ENCODE data around the gene PWWP2A. TPM values are rescaled to one million over a fixed set of nuclear protein-coding genes. Genes with fewer than 3 reads are reported as not detected.
"Not testable (repeated sequence)": the region's sequence is repeated elsewhere in the genome, so short reads cannot be mapped to it uniquely, and the experiment has no call there.

The PWWP2A gene
- total RNA-seq, 2 donors from 2014 or later, result 9.9 to 12.4 TPM

DNA sequence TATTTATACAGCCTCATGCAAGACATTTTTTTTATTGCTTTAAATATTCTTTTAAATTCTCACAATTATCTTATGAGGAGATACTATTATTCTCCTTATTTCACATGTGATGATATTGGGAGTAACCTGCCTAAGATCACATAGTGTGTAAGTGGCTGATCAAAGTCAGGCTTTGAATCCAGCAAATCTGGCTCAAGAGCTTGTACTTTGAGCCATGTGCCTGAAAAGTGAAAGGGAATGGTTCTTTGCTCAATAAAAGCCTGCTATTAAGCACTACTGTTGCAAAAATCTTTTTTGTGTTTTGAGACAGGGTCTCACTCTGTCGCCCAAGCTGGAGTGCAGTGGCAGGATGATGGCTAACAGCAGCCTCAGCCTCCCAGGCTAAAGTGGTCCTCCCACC lies 35.1 kb downstream of the PWWP2A start:
- ATAC-seq, result no peak
- intact Hi-C loops (cut with DNase I), result no loop called here
- DNase-seq, result no peak

- intact Hi-C loops (cut with DNase I), result no loop called here
- ATAC-seq, result peak in 1 of 2 donors; percentile 20
These were observed 35.7 kb downstream of the PWWP2A start for GRCh38 chr5:160083501-160083900.

DNA sequence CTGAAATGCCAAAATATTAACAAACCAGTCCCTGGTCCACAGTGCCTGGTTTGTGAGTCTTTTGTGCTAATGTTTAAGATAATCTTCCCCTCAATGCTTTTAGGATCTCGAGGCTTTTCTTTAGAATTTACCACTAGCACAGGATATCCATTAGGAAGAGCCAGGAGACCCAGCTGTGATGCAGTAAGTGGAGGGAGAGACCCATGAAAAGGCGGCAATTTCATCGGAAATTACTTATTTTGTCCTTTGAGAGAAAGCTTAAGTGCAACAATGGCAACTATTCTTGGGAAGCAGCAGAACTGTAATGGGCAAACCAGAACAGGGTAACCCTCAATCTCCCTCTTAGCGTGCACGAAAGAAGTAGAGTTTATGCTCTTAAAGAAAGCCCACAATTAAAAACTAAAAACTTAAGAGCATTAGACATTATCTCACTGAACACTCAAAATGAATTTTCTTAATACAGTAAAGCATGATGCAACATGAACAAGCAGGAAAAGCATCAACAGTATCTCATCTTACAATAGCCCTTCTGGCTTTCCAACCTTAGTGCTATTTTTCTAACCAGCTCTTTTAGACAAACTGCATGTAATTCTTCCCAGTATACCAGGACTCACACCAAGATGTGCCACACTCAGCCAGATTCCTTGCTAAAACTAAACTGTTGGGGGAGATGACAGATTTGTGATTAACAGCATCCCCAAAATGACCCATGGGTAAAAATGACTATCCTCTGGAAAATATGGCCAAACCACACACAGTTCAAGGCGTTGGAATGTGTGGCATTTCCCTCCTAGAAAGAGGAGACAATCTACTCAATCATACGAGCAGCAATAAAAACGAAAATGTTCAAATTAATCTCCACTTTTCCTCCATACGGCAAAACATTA lies 36.4 kb downstream of the PWWP2A start:
- no peak for DNase-seq
- ATAC-seq, result peak in 1 of 2 donors; percentile 59
- intact Hi-C loops (cut with DNase I), result no loop called here

More at GRCh38 chr5:160083501-160083900, 35.7 kb downstream of the PWWP2A start:
- DNase-seq, result no peak

GRCh38 chr5:160081495-160081894 lies 37.8 kb downstream of the PWWP2A start:
- intact Hi-C loops (cut with DNase I), result no loop called here
- ATAC-seq, result no peak
- DNase-seq, result no peak

DNA sequence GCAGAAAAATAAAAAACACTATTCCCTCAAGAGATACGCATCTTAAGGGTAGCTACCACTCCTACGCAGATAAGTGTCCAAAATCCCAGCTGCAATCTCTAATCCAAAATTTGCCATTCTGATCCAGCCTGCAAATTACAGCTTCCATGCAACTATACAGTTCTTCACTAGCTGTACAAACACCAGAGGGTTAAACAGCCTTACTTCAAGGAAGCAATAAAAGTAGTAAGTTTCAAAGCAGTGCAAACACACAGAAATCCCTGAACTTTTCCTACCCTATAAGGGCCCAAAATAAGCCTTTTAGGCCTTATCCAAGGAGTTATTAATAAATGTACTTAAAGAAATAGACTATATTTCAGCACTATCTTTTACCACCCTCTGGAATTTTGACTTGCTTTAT lies 39.5 kb downstream of the PWWP2A start:
- ATAC-seq, result no peak
- intact Hi-C loops (cut with DNase I), result no loop called here

GRCh38 chr5:160076997-160077396 lies 42.3 kb downstream of the PWWP2A start:
- DNase-seq, result no peak
- intact Hi-C loops (cut with DNase I), result no loop called here
- ATAC-seq, result no peak

More for the DNA sequence above, 39.5 kb downstream of the PWWP2A start:
- no peak for DNase-seq

- intact Hi-C loops (cut with DNase I), result no loop called here
- no peak for DNase-seq
- no peak for ATAC-seq
These were observed 44.2 kb downstream of the PWWP2A start for GRCh38 chr5:160075073-160075472.

DNA sequence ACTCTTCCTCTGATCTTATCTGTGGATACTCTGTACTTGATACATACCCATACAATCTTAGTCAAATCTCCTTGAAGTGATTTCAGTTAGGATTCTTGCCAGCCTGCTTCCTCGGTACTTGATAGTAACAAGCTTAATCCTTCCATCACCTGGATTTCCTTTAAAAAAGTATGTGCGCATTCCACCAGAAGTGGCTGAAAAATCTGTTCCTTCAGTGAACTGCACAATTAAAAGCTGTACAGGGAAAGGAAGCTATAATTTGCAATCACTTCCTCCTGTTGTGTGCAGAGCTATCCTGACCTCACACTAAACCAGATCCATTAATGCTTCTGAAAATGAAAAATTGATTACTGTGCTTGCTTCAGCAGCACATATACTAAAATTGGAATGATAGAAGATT lies 47.3 kb downstream of the PWWP2A start:
- intact Hi-C loops (cut with DNase I), result no loop called here
- no peak for DNase-seq
- no peak for ATAC-seq

DNA sequence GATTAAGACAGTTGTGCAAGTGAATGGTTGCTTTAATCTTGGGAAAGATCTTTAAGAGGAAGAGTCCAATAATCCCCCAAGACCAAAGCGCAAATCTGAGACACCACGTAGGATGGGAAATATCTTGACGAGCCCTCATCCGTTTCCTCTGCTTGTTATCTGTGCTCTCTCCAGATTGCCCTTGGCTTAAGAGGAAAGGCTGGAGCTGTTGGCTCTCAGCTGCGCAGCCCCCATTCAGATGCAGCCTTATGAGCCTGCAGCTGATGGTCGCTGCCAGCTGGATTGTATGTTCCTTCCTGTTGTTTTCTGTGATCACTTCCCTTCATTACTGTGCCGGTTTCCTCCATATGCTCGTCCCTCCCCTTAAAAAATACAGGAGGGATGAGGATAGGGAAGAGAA lies 47.7 kb downstream of the PWWP2A start:
- DNase-seq, result peak; percentile 38
- ATAC-seq, result peak; percentile 81 to 83
- intact Hi-C loops (cut with DNase I), result no loop called here

DNA sequence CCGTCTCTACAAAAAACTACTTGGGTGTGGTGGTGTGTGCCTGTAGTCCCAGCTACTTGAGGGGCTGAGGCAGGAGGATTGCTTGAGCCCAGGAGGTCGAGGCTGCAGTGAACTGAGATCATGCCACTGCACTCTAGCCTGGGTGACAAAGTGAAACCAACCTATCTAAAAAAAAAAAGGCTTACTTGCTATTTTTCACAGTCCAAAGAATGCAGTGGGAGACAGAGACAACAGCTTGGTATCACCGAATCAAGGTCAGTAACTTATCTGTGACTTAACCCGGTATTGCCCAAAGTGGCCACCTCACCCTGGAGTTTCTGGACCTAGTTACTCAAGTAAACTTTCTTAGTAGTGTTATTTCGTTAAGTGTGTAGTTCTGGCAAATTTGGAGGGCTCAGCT lies 50.1 kb downstream of the PWWP2A start:
- ATAC-seq; intact Hi-C loops (cut with DNase I); DNase-seq: not testable (repeated sequence)

- intact Hi-C loops (cut with DNase I), result no loop called here
These were observed 54.1 kb downstream of the PWWP2A start for GRCh38 chr5:160064995-160065614.

DNA sequence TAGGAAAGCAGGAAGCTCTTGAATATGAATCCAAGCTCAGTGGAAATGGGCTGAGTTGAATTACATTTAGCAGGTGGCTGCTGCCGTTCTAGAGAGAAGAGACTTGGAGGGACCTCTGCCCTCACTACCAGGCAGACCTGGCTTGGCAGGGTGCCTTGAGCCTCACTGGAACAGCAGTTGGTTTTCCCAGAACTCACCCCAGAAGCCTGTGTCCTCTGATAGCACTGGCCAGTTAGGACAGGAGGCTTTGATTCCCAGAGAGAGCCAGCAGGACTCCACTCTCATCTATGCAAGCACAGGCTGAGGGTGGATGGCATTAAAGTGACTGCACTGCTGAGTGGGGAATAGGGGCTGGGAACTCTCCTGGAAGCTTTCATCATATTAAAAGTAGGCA lies 54.8 kb downstream of the PWWP2A start:
- intact Hi-C loops (cut with DNase I), result no loop called here
- peak; percentile 27 to 48 for ATAC-seq
- DNase-seq, result no peak

More at GRCh38 chr5:160064995-160065614, 54.1 kb downstream of the PWWP2A start:
- DNase-seq, result no peak
- no peak for ATAC-seq

- no peak for ATAC-seq
- intact Hi-C loops (cut with DNase I), result no loop called here
- no peak for DNase-seq
These were observed 57.5 kb downstream of the PWWP2A start for GRCh38 chr5:160061770-160062169.

GRCh38 chr5:160060001-160060400 lies 59.2 kb downstream of the PWWP2A start:
- intact Hi-C loops (cut with DNase I), result no loop called here
- DNase-seq (no peak), ATAC-seq (no peak)

DNA sequence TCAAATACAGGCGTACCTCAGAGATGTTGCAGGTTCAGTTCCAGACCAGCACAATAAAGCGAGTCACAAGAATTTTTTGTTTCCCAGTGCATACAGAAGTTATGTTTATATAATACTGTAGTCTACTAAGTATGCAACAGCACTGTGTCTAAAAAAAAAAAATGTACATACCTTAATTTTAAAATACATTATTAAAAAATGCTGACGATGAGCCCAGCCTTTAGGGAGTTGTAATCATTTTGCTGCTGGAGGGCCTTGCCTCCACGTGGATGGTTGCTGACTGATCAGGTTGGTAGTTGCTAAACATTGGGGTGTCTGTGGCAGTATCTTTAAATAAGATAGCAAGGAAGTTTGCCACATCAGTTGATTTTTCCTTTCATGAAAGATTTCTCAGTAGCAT lies 62.0 kb downstream of the PWWP2A start:
- no peak for DNase-seq
- ATAC-seq, result no peak
- intact Hi-C loops (cut with DNase I), result no loop called here

DNA sequence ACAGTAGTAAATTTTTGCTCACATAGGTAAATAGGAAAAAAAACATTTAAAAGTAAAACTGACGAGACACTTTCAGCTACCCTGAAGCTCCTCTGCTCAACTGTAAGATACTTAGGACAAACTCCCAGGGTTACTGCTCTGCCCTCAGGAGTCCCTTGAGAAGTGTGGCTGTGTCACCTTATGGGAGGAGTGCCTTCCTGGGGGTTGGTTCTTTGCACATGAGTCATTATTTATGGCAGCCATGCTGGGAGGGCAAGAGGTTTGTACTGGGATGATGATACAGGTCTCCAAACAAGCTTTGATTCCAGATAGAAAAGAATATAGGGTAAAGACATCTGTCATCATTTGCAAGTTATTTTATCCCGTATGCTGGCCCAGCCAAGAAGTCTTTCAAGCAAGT lies 64.4 kb downstream of the PWWP2A start:
- intact Hi-C loops (cut with DNase I), result no loop called here

DNA sequence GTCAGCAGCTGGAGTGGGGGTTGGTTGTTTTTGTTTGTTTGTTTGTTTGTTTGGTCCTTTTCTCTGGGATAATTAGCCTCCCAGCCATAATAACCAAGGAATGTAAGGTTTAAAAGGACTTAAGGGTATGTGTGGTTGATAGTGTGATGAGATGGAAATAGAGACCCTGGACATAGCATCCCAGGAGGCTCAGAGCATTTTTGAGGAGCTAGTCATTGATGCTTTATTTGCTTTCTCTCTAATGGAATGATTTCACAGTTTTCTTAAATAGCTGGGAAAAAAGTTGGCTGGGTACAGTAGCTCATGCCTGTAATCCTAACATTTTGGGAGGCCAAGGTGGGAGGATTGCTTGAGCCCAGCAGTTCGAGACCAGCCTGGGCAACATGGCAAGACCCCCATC lies 65.2 kb downstream of the PWWP2A start:
- ATAC-seq (no peak), DNase-seq (no peak)
- intact Hi-C loops (cut with DNase I), result no loop called here

More for the DNA sequence above, 64.4 kb downstream of the PWWP2A start:
- ATAC-seq, result peak in 1 of 2 donors; percentile 54
- DNase-seq, result no peak

DNA sequence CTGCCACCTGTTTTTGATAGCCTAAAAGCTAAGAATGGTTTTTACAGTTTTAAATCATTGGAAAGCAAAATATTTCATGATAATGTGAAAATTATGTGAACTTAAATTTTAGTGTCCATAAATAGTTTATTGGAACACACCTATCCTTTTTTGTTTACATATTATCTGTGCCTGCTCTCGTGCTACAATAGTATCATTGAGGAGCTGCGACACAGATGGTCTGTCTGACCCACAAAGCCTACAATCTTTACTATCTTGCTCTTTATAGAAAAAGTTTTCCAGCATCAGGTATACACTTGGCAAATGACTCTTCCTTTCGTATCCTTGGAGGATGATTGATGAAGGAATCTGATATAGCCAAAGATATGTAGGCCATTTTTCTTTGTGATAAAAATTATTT lies 70.2 kb downstream of the PWWP2A start:
- intact Hi-C loops (cut with DNase I), result no loop called here

GRCh38 chr5:160048131-160048530 lies 71.1 kb downstream of the PWWP2A start:
- intact Hi-C loops (cut with DNase I), result no loop called here
- ATAC-seq (peak in 1 of 2 donors; percentile 70), DNase-seq (peak; percentile 59)

More for the DNA sequence above, 70.2 kb downstream of the PWWP2A start:
- DNase-seq (no peak), ATAC-seq (no peak)

DNA sequence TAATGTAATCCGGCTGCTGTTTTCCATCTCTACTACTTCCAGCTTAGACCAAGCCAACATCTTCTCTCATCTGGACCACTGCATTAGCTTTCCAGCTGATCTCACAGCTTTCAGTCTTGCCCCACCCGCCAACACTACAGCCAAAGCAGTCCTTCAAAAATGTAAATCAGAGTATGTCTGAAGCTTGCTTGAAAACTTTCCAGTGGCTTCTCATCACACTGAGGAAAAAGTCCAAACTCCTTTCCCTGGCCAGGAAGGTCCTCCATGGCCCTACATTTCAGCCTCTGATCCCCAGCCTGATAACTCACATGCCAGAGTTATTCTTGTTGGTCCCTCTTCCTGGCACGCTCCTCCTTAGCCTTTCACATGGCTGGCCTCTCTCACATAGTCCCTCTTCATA lies 71.8 kb downstream of the PWWP2A start:
- intact Hi-C loops (cut with DNase I), result no loop called here
- ATAC-seq, result peak in 1 of 2 donors; percentile 56
- no peak for DNase-seq
